WTC11 (cell line): Measurements from ENCODE around the gene DDI1. TPM values are rescaled to one million over a fixed set of nuclear protein-coding genes. Genes with fewer than 3 reads are reported as not detected.
A peak's percentile ranks its signal among the peaks of the same experiment; 100 is the strongest.

ENCODE experiments used
- ATAC-seq: fragments of 200-7000 bp; cut with Tn5 transposase; 2 replicates; pipeline ENCODE4 v1.10.0; 2021; ENCODE audit warnings: mild to moderate bottlenecking, moderate library complexity
- CTCF ChIA-PET: fragments of 300-600 bp; sonication (Branson Sonifier 250); formaldehyde crosslinking; loops from one replicate; lab custom pipeline; 2021; ENCODE audit warnings: antibody characterized with exemption; lab: Charles Lee
- POLR2A ChIA-PET: fragments of 350-600 bp; sonication (Branson Sonifier 250); formaldehyde crosslinking; loops from one replicate; lab custom pipeline; 2021; ENCODE audit warnings: antibody characterized with exemption; lab: Charles Lee
- DNase-seq: peaks from one replicate; pipeline ENCODE4 v3.0.0; 2021; ENCODE audit warnings: low spot score
- H3K27ac Mint-ChIP-seq: 2 replicates; pipeline ENCODE4 v1.8.0; 2021; ENCODE audit warnings: mixed read lengths
- H3K27me3 Mint-ChIP-seq: 2 replicates; pipeline ENCODE4 v1.8.0; 2021; ENCODE audit warnings: low read depth, mild to moderate bottlenecking, moderate library complexity, mixed read lengths
- H3K36me3 Mint-ChIP-seq: 2 replicates; pipeline ENCODE4 v1.8.0; 2021; ENCODE audit warnings: mixed read lengths
- H3K4me1 Mint-ChIP-seq: 2 replicates; pipeline ENCODE4 v1.8.0; 2022; ENCODE audit warnings: mixed read lengths
- H3K4me3 Mint-ChIP-seq: 2 replicates; pipeline ENCODE4 v1.8.0; 2021; ENCODE audit warnings: mild to moderate bottlenecking, moderate library complexity, mixed read lengths
- H3K9me3 Mint-ChIP-seq: 2 replicates; pipeline ENCODE4 v1.8.0; 2021; ENCODE audit warnings: mixed read lengths
- ARID4B ChIP-seq: sonication (generic); formaldehyde crosslinking; IDR thresholded peaks from 2 replicates; pipeline ENCODE4 v1.8.0; 2023; ENCODE audit warnings: missing genetic modification reagents, mild to moderate bottlenecking, borderline replicate concordance
- CREB1 ChIP-seq: sonication (generic); formaldehyde crosslinking; IDR thresholded peaks from 2 replicates; pipeline ENCODE4 v1.8.0; 2023; ENCODE audit warnings: mild to moderate bottlenecking, missing genetic modification reagents
- CREM ChIP-seq: sonication (generic); formaldehyde crosslinking; IDR thresholded peaks from 2 replicates; pipeline ENCODE4 v1.8.1; 2022; ENCODE audit warnings: mild to moderate bottlenecking, missing genetic modification reagents, moderate library complexity
- FOXK1 ChIP-seq: sonication (generic); formaldehyde crosslinking; IDR thresholded peaks from 2 replicates; pipeline ENCODE4 v1.8.0; 2022; ENCODE audit warnings: mild to moderate bottlenecking, moderate library complexity, missing genetic modification reagents
- GABPB1 ChIP-seq: sonication (generic); formaldehyde crosslinking; IDR thresholded peaks from 2 replicates; pipeline ENCODE4 v1.8.1; 2023; ENCODE audit warnings: mild to moderate bottlenecking, missing genetic modification reagents
- GRHL2 ChIP-seq: fragments of 250-450 bp; sonication (Bioruptor Pico); IDR thresholded peaks from 2 replicates; pipeline ENCODE4 v1.8.0; 2022; ENCODE audit warnings: mild to moderate bottlenecking, moderate library complexity; ENCODE audit not compliant: insufficient replicate concordance, severe bottlenecking
- GTF2I ChIP-seq: fragments of 250-450 bp; sonication (Bioruptor Pico); conservative IDR thresholded peaks from 2 replicates; pipeline ENCODE4 v1.4.0; 2021; ENCODE audit warnings: mild to moderate bottlenecking
- NR1H2 ChIP-seq: sonication (generic); formaldehyde crosslinking; IDR thresholded peaks from 2 replicates; pipeline ENCODE4 v1.9.0; 2021; ENCODE audit warnings: mild to moderate bottlenecking, moderate library complexity, missing genetic modification reagents
- PRDM15 ChIP-seq: sonication (generic); formaldehyde crosslinking; IDR thresholded peaks from 2 replicates; pipeline ENCODE4 v1.8.0; 2022; ENCODE audit warnings: missing genetic modification reagents
- STAT6 ChIP-seq: sonication (generic); formaldehyde crosslinking; conservative IDR thresholded peaks from 2 replicates; pipeline ENCODE4 v1.8.1; 2023; ENCODE audit warnings: mild to moderate bottlenecking, low read depth, missing genetic modification reagents, moderate library complexity
- ZNF138 ChIP-seq: sonication (generic); formaldehyde crosslinking; conservative IDR thresholded peaks from 2 replicates; pipeline ENCODE4 v1.8.1; 2022; ENCODE audit warnings: mild to moderate bottlenecking, moderate library complexity, missing genetic modification reagents
- ZNF425 ChIP-seq: fragments of 250-450 bp; sonication (Bioruptor Pico); conservative IDR thresholded peaks from 2 replicates; pipeline ENCODE4 v1.9.0; 2021; ENCODE audit warnings: mild to moderate bottlenecking
- ZNF671 ChIP-seq: fragments of 250-450 bp; sonication (Bioruptor Pico); IDR thresholded peaks from 2 replicates; pipeline ENCODE4 v1.8.0; 2021; ENCODE audit warnings: mild to moderate bottlenecking
- total RNA-seq: library from RNA; stranded (reverse); gene quantifications from 3 replicates; pipeline ENCODE4 v1.2.3, GENCODE V29; 2021

Gene DDI1
- total RNA-seq, 1 experiment from 2014 or later = not detected

- TF ChIP-seq ZNF425 (CRISPR knock-in tag) (no peak), GABPB1 (no peak)
Measured at GRCh38 chr11:104067534-104067933, 31.1 kb downstream of the DDI1 start (continued).

GRCh38 chr11:104073950-104074705 is 37.7 kb downstream of the DDI1 start:
- no peaks in the 10 kb centered on the region for H3K36me3 Mint-ChIP-seq
- H3K4me3 Mint-ChIP-seq = no peak overlapping the region
- ATAC-seq (peak; percentile 95), DNase-seq (no peak)
- TF ChIP-seq PRDM15 (CRISPR knock-in tag) (no peak), NR1H2 (CRISPR knock-in tag) (no peak), ARID4B (CRISPR knock-in tag) (no peak), STAT6 (no peak), ZNF138 (CRISPR knock-in tag) (no peak)
- H3K4me1 Mint-ChIP-seq = peaks cover 10% of the 10 kb centered on the region
- peak overlapping the region; percentile 55; the same call in 1 of the 2 replicates for H3K27ac Mint-ChIP-seq
- POLR2A ChIA-PET = no interaction called here
- H3K9me3 Mint-ChIP-seq = no peaks in the 10 kb centered on the region
- no peaks in the 10 kb centered on the region for H3K27me3 Mint-ChIP-seq
- CTCF ChIA-PET = no interaction called here

GRCh38 chr11:104075091-104075490 is 38.7 kb downstream of the DDI1 start:
- POLR2A ChIA-PET = no interaction called here
- H3K4me3 Mint-ChIP-seq = no peak overlapping the region
- DNase-seq = no peak
- no peaks in the 10 kb centered on the region for H3K9me3 Mint-ChIP-seq
- H3K27me3 Mint-ChIP-seq = no peaks in the 10 kb centered on the region
- H3K36me3 Mint-ChIP-seq = no peaks in the 10 kb centered on the region
- peaks cover 10% of the 10 kb centered on the region for H3K4me1 Mint-ChIP-seq
- no peak for ATAC-seq
- no peak overlapping the region for H3K27ac Mint-ChIP-seq
- CTCF ChIA-PET = no interaction called here
- TF ChIP-seq GTF2I = no peak
- no peak for TF ChIP-seq CREM
- TF ChIP-seq ARID4B (CRISPR knock-in tag) = no peak
- TF ChIP-seq ZNF671 (CRISPR knock-in tag) = no peak
- no peak for TF ChIP-seq CREB1 (CRISPR knock-in tag)
- no peak for TF ChIP-seq GRHL2 (CRISPR knock-in tag)
- no peak for TF ChIP-seq FOXK1 (CRISPR knock-in tag)
